Aorta (tissue), 5 donors: ENCODE measurements around the gene PRXL2C. TPM values are rescaled to one million over a fixed set of nuclear protein-coding genes. Genes with fewer than 3 reads are reported as not detected.
"Not testable (repeated sequence)": the region's sequence is repeated elsewhere in the genome, so short reads cannot be mapped to it uniquely, and the experiment has no call there.

Source experiments
- ATAC-seq: fragments of 200-7000 bp; cut with Tn5 transposase; one replicate; pipeline ENCODE4 v1.9.1; 2022; ENCODE audit warnings: moderate library complexity; ENCODE audit not compliant: low FRiP score
- DNase-seq, 2 donors: peaks; one replicate each; pipeline ENCODE4 v3.0.0-alpha.2; 2020
- H3K27ac ChIP-seq, 2 donors: one replicate each; pipeline ENCODE4 v1.5.1; 2013; ENCODE audit warnings: low read length in 2 of 2, mild to moderate bottlenecking in 2 of 2, moderate library complexity in 2 of 2, control low read depth in 1 of 2, inconsistent platforms in 1 of 2, low read depth in 1 of 2
- H3K27me3 ChIP-seq, 2 donors: one replicate each; pipeline ENCODE4 v1.6.1; 2013; ENCODE audit warnings: control low read depth in 1 of 2, low read length in 1 of 2, mild to moderate bottlenecking in 1 of 2, moderate library complexity in 1 of 2; ENCODE audit not compliant: insufficient read depth in 2 of 2, control insufficient read depth in 1 of 2
- H3K36me3 ChIP-seq, 2 donors: one replicate each; pipeline ENCODE4 v1.6.1; 2013; ENCODE audit warnings: control low read depth in 1 of 2, low read length in 1 of 2, mild to moderate bottlenecking in 1 of 2; ENCODE audit not compliant: insufficient read depth in 2 of 2, control insufficient read depth in 1 of 2
- H3K4me1 ChIP-seq, 2 donors: one replicate each; pipeline ENCODE4 v1.6.1; 2013; ENCODE audit warnings: low read length in 2 of 2, control low read depth in 1 of 2, mild to moderate bottlenecking in 1 of 2, moderate library complexity in 1 of 2; ENCODE audit not compliant: insufficient read depth in 2 of 2, control insufficient read depth in 1 of 2
- H3K4me3 ChIP-seq, 2 donors: one replicate each; pipeline ENCODE4 v1.5.1; 2013; ENCODE audit warnings: low read length in 2 of 2, control low read depth in 1 of 2, mild to moderate bottlenecking in 1 of 2
- H3K9me3 ChIP-seq: one replicate; pipeline ENCODE4 v1.6.1; 2013; ENCODE audit warnings: mild to moderate bottlenecking, low read length; ENCODE audit not compliant: control insufficient read depth
- WGBS, 2 donors: extraction: QIAGEN DNeasy Blood & Tissue Kit; methylation state at CpG; one replicate each; pipeline ENCODE4 v1.1.7; 2013; 5-methylcytosine and 5-hydroxymethylcytosine counted together
- intact Hi-C, 2 donors: fragments of 100-400 bp; cut with DNase I; formaldehyde crosslinking; loops; one replicate each; pipeline versions ENCODE4 v1.14.2 to v1.15.0; 2022
- polyA plus RNA-seq, 2 donors: library from polyadenylated mRNA; stranded (reverse); fragments of 200-250 nt; gene quantifications; one replicate each; pipeline ENCODE4 v1.2.3, GENCODE V29; 2013
- total RNA-seq, 2 donors: library from RNA; stranded (reverse); fragmentation: NEBNext Ultra II Directional; extraction: Animal tissue kit (Norgen Biotek cat#: 25700); gene quantifications; one replicate each; pipeline ENCODE4 v1.2.1, GENCODE V29; 2021
- donor health status: healthy with polysubstance abuse.
- donor health status: Bipolar disorder and iron deficiency.
- donor health status: DM: no; HTN: no; CAD: no.
- donor health status: DM: no; HTN: no; CAD: no.
- donor health status: DM: yes; HTN: yes; CAD: no.

PRXL2C gene
- total and polyA plus RNA-seq, 4 donors = 10.6 to 23.6 (median 18.6) TPM

DNA sequence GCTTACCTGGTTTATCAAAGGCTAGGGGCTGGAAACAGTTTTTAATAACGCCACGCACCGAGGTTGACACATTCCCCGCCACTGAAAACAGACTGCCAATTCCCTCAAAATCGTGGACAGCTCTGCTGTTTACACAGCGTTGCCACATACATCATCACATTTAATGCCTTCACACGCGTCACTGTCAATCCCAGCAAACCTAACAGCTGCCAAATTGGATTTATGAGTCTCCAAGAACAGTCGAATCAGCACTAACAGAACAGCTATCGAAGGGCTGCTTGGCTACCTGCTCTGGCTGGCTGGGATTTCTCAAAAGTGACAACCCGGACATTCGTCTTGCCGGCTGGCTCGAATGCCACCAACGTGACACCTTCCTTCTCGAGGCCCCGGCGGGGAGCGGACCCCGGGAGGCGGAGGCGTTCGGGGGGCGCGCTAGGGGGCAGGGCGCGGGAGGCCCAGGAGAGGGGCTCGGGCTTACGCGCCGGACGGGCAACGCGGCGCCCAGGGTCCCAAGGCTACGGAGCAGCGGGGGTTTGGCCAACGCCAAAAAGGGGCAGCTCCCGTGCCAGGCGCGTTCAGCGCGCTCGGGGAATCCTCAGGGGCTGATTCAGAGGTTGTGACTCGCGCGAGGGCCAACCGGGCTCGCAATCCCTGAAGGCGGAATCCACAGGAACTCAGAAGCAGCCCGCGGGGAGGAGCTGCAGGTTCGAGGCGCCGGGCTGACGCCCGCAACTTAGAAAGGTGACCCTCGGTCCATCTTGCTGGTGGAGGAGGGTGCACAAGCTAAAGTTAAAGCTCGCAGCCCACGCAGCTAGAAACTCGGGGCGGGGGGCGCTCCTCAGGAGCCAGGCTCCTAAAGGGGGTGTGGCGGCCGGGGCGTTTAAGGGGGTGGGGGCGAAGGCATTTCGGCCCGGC lies 36.7 kb downstream of the PRXL2C start:
- Histone ChIP-seq H3K27me3 (no peaks in the 10 kb centered on the region), H3K4me3 (peak overlapping the region; percentile 72 to 89), H3K27ac (peak overlapping the region; percentile 38 to 97), H3K4me1 (no peaks in the 10 kb centered on the region), H3K36me3 (no peaks in the 10 kb centered on the region), H3K9me3 (no peaks in the 10 kb centered on the region)
- intact Hi-C loops = loop anchor here (2.0 to 10.0 kb wide), 3 partner anchors 134 to 168 kb away; partner anchors contain the start of gene HABP4 (in 2 of the 2)
- peak; percentile 71 to 91 for DNase-seq
- ATAC-seq = peak; percentile 59
- WGBS, 2 donors = 5 to 6% methylated on average over 67 to 69 of the region's 69 CpGs

GRCh38 chr9:96617439-96618185 lies 37.5 kb downstream of the PRXL2C start:
- no peaks in the 10 kb centered on the region for H3K36me3 ChIP-seq
- no peak for ATAC-seq
- no peak for DNase-seq
- H3K27ac ChIP-seq = peak overlapping the region in 1 of 2 donors; percentile 11
- peaks cover 0 to 1% of the 10 kb centered on the region in 2 donors for H3K4me1 ChIP-seq
- 75 to 76% methylated on average over 22 of the region's 22 CpGs for WGBS, 2 donors
- H3K27me3 ChIP-seq = no peaks in the 10 kb centered on the region
- no peak overlapping the region for H3K4me3 ChIP-seq
- no peaks in the 10 kb centered on the region for H3K9me3 ChIP-seq
- intact Hi-C loops = loop anchor here (2.0 to 10.0 kb wide), 3 partner anchors 133 to 167 kb away; partner anchors contain the start of gene HABP4 (in 2 of the 2)

- Histone ChIP-seq H3K4me3 (no peak overlapping the region), H3K27me3 (no peaks in the 10 kb centered on the region), H3K9me3 (no peaks in the 10 kb centered on the region), H3K36me3 (no peaks in the 10 kb centered on the region), H3K27ac (no peak overlapping the region), H3K4me1 (peaks cover 0 to 1% of the 10 kb centered on the region in 2 donors)
- intact Hi-C loops = loop anchor here (10.0 kb wide), 2 partner anchors 132 to 162 kb away; partner anchors contain the start of gene HABP4 (in 1 of the 2)
- DNase-seq (no peak), ATAC-seq (no peak)
- 79% methylated on average over 7 of the region's 7 CpGs for WGBS, 2 donors
Observed at GRCh38 chr9:96616817-96617438, 38.2 kb downstream of the PRXL2C start.

GRCh38 chr9:96615411-96615810 lies 39.7 kb downstream of the PRXL2C start:
- H3K4me3 ChIP-seq = no peak overlapping the region
- no peaks in the 10 kb centered on the region for H3K27me3 ChIP-seq
- no peak for DNase-seq
- H3K4me1 ChIP-seq = peaks cover 0 to 1% of the 10 kb centered on the region in 2 donors
- no peak overlapping the region for H3K27ac ChIP-seq
- H3K36me3 ChIP-seq = no peaks in the 10 kb centered on the region
- H3K9me3 ChIP-seq = no peaks in the 10 kb centered on the region
- no peak for ATAC-seq
- WGBS, 2 donors = 82 to 83% methylated on average over 6 of the region's 6 CpGs
- intact Hi-C loops = loop anchor here (10.0 kb wide), 2 partner anchors 131 to 161 kb away; partner anchors contain the start of gene HABP4 (in 1 of the 2)

GRCh38 chr9:96614664-96615063 lies 40.5 kb downstream of the PRXL2C start:
- not testable (repeated sequence) for H3K9me3 ChIP-seq, H3K36me3 ChIP-seq, H3K27me3 ChIP-seq, DNase-seq, H3K4me1 ChIP-seq, H3K27ac ChIP-seq, H3K4me3 ChIP-seq, ATAC-seq
- intact Hi-C loops = loop anchor here (5.0 to 10.0 kb wide), 3 partner anchors 47 to 160 kb away; partner anchors contain the start of gene HABP4 (in 1 of the 2)
- WGBS, 2 donors = 90 to 93% methylated on average over 4 of the region's 4 CpGs

GRCh38 chr9:96612966-96613589 lies 42.0 kb downstream of the PRXL2C start:
- Histone ChIP-seq H3K4me1 (peaks cover 0 to 1% of the 10 kb centered on the region in 2 donors), H3K27ac (peak overlapping the region; percentile 48 to 49), H3K9me3 (no peaks in the 10 kb centered on the region), H3K36me3 (no peaks in the 10 kb centered on the region), H3K4me3 (no peak overlapping the region), H3K27me3 (no peaks in the 10 kb centered on the region)
- DNase-seq (no peak), ATAC-seq (no peak)
- 22 to 25% methylated on average over 1 of the region's 1 CpG for WGBS, 2 donors
- intact Hi-C loops = loop anchor here (5.0 to 10.0 kb wide), 3 partner anchors 46 to 158 kb away; partner anchors contain the start of gene HABP4 (in 1 of the 2)

DNA sequence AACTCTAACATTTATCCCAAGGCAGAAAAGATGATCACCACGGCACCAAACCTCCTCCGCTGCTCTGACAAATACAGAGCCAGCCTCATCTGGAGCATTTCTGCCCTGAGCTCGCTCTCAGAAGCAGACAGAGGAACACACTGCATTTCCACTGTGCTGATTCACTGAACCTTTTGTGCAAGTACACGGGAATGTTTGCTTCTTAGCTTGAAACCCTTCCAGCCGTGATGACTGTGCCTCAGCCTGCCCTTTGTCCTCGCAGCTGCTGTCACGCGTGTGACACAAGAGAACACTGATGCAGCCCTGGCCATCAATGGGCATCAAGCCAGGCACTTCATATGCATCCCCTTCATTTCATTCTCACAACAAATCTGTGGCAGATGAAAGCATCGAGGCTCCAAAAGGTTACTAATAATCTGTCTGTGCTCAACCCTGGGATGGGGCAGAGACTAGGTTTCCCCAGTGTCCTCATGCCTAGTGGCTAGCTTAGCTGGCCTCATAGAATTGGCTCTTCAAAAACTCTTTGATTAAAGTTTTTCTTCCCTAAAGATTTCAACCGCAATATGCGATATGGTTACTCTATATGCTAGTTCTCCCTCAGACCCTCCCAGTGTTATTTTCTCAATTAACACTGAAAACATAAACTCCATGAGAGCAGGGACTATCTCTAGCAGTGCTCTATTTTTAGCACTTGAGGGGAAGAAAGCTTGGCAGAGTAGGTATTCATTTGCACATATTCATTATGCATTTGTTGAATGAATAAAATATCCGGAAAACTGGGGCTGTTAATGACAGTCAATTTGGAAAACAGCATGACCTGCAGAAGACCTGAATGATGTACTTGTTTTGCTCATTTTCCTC lies 42.8 kb downstream of the PRXL2C start:
- WGBS, 2 donors = 49 to 62% methylated on average over 12 of the region's 12 CpGs
- no peak overlapping the region for H3K4me3 ChIP-seq

More for the DNA sequence above, 42.8 kb downstream of the PRXL2C start:
- Histone ChIP-seq H3K27me3 (no peaks in the 10 kb centered on the region), H3K9me3 (no peaks in the 10 kb centered on the region), H3K4me1 (peaks cover 0 to 1% of the 10 kb centered on the region in 2 donors), H3K36me3 (no peaks in the 10 kb centered on the region), H3K27ac (peak overlapping the region; percentile 14 to 87)
- ATAC-seq (peak; percentile 83), DNase-seq (peak; percentile 58 to 78)
- intact Hi-C loops = loop anchor here (5.0 to 10.0 kb wide), 3 partner anchors 45 to 158 kb away; partner anchors contain the start of gene HABP4 (in 1 of the 2)
